Measurements from ENCODE around the gene CRTAC1.
A peak's percentile ranks its signal among the peaks of the same experiment; 100 is the strongest.

Gene CRTAC1

DNA sequence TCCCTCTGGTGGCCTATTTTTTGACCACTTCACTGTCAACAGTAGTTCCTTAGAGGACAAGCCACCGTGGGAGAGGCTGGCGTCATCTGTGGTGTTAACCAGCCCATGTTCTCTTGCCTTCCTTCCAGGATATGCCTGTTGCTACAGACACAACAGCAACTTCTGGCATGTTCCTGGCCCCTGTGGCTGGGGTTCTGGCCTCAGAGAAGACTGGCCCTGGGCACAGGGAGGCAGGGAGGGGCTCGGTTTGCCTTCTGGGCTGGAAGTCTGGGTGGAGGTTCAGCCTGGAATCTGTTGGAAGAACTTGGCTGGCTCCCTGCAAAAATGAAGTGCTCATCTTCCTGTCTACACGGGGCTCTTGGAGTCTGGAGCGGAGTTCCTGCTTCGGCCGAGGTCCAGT is 155.0 kb downstream of the CRTAC1 start:
- no peak for DNase-seq (ENCODE audit: low read depth in 4 of 4, low spot score in 1 of 4)

DNA sequence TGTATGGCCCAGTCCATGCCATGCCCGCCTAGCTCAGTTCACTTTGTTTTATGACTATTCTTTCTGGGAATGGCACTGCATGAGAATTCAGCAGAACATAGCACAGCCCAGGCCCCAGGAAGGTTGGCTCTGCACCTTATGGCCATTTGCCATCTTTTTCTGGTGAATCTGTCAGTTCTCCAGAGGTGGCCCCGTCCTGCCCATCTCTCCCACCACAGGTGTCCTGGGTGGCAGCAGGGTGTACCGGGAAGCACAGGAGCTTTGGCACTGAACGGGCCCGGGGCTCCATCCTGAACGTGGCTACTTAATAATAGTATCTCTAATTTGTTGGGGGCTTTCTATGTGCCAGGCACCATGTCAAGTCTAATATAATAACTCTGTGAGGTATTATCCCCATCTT is 156.1 kb downstream of the CRTAC1 start:
- no peak for DNase-seq (ENCODE audit: low read depth in 4 of 4, low spot score in 1 of 4)

DNA sequence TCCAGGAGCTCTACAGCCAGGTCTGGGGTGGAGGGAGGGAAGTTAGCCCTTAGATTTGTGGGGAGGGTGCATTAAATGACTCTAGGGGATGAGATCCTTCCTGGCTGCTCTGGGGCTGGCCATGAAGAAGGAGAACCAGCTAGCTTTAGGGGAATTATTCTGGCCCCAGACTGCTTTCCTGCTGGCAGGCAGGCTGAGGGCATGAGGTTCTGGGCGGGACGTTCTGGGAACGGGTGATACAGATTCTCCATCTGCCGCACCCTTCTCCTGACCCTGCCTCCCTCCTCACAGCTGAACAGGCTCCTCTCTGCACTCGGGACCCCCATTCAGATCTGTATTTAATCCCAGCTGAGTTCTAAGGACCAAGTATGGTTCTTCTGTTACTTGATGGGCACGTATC is 156.9 kb downstream of the CRTAC1 start:
- DNase-seq (ENCODE audit: low read depth in 4 of 4, low spot score in 1 of 4): no peak

DNA sequence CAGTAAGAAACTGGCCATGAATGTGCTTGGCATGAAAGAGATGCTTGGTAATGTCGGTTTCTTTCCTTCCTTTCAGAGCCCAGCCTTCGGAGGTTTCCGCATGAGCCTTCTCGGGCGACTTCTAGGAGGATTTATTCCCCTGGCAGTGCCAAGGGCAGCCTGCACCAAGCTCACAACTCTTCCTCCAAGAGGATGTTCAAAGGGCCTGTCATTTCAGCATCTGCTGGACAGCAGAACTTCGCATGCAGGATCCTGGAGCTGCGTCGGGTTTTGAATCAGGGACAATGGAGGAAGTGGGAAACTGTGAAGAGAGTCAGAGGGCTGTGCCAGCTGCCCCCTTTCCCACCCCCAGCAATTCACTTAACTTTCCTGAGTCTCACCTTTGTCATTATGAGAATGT is 159.4 kb downstream of the CRTAC1 start:
- no peak for DNase-seq (ENCODE audit: low read depth in 4 of 4, low spot score in 1 of 4)

DNA sequence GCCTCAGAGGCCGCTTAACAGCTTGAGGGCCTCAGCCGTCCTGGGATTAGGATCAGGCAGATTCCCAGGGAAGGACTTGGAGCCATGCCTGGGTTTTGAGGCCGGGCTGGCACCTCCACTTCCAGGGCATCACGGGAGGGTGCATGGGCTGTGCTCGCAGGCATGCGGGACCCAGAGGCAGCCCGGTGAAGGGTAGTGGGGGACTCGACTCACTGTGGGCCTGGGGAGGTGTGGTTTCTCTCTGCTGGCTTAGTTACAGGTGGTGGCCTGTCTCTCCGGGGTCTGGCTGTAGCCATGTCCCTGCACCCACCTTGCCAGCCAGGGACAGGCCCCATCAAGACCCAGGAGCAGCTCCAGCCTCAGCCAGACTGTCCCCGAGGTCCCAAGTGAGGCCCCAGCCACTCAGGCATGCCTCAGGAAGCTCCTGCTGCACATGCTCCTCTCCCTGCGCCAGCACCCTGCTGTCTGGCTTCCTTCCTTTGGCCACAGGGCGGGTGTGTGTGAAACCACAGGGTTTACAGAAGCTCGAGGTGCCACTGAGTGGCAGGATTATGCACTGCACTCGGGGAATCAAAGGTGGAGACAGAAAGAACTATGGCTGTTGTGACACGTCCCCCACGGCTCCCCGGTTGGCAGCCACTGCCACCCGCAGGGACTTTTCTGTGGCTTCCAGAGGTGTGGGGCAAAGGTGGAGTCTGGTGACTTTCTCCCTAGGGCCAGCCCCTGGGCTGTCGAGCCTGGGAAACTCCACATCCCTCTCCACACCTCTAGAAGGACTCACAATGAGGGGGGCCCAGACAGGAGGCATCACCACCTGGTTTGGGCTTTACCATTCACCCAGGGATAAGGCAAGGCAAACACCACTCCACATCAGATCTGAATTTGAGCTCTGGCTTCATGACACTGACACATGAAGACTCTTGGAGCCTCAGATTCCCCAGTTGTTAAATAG is 161.1 kb downstream of the CRTAC1 start:
- DNase-seq (ENCODE audit: low read depth in 4 of 4, low spot score in 1 of 4): peak; percentile 43 to 76 (median 62)

DNA sequence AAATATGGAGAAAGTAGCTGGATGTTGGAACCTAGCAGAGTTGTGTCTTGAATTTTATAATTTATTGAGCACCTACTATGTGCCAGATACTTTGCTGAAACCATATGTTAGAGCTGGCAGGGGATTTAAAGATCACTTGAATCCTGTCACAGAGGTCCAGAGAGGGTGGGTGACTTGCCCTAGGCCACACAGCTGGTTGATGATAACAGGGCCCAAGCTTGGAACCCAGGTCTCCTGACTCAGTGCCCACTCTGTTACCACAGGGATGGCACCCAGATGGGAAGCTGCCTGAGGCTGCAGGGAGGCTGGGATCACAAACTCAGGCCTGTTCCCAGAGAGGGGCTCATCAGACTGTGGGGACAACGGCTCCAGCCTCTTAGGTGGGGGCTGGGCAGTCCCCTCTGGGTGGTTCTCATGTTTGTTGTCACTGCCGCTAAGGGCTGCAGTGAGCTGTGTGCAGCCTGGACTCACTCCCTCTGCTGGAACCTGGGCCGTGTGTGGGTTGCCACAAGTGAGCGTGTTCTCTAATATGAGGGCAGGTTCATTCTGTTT is 162.2 kb downstream of the CRTAC1 start:
- no peak for DNase-seq (ENCODE audit: low read depth in 4 of 4, low spot score in 1 of 4)

DNA sequence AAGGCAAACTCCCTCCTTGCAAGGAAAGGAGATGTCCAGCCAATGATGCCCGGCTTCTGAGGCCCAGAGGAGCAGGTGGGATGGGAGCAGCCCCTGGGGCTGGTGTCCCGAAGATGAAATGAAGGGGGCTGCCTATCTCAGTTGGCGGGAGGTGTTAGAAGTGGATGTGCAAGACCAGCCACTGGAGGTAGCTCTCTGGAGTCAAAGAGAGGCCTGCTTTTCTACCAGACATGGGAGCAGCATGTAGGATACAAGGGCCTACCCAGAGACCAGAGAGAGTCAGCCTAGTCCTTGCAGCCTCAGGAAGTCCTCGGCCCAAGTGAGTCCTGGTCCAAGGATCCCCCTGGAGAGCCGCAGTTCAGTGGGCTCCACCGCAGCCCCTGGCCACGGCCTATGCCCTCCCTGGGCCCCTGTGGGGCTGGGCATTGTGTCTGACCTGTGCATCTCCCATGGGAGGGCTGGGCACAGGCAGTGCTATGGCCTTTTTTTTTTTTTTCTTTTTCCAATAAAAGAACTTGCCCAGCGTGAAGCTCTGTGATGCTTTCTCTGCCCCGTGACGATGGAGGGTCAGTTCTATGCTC is 163.1 kb downstream of the CRTAC1 start:
- no peak for DNase-seq (ENCODE audit: low read depth in 4 of 4, low spot score in 1 of 4)

DNA sequence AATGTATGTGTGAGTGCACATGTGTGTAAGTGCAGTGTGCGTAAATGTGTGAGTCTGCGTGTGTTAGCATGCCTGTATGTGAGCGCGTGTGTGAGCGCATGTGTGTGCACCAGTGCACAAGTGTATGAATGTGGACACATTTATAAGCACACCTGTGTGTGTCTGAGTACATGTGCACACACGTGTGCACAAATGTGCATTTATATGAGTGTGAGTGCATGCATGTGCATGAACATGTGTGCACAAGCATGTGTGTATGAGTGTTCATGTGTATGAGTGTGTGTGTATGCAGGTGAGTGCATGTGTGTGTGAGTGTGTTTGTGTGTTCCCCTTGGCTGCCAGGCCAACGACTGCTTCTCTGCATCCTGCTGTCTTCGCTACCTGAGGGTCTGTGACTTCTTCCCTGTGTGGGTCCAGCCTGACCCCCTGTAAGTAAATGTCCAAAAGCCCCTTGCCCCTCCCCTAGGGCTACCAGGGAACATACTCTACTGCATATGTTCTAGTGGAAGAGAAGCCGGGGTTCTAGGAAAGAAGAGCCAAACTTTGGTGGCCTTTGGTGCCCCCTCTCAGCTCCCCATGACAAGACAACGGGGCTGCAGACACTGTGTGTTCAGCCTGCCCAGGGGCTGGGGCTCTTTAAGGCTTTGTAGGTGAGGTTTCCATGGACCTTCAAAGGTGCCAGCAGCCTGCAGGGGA is 163.7 kb downstream of the CRTAC1 start:
- DNase-seq (ENCODE audit: low read depth in 4 of 4, low spot score in 1 of 4): no peak

DNA sequence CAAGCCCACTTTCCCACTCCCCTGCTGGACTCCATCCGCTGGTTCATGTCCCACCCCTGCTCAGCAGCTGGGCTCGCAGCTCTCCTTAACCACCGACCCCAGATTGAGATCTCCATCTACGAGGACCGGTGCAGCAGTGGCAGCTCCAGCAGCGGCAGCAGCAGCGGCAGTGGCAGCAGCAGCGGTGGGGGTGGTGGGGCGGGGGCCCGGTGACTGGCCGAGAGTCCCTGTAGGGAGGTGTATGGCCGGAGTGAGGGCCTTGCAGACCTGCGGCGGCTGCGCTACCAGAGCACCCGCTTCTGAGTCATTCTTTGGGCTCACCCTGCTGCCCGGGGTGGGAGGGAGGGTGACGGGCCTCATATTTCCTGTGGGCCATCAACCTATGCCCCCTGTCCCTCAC is 164.9 kb downstream of the CRTAC1 start:
- no peak for DNase-seq (ENCODE audit: low read depth in 4 of 4, low spot score in 1 of 4)

DNA sequence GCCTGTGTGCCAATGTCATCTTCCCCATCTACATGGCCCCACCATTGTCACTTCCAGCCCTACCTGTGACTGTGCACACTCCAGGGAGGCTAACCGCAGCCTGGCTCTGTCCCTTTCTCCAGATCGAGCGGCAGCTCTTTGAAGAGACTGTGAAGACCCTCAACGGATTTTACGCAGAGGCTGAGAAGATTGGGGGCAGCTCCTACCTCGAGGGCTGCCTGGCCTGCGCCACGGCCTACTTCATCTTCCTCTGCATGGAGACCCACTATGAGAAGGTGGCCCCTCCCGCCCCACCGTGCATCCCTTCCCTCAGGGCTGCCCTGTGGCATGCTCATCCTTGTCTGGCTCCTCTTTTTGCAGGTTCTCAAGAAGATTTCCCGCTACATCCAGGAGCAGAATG is 166.6 kb downstream of the CRTAC1 start:
- no peak for DNase-seq (ENCODE audit: low read depth in 4 of 4, low spot score in 1 of 4)

DNA sequence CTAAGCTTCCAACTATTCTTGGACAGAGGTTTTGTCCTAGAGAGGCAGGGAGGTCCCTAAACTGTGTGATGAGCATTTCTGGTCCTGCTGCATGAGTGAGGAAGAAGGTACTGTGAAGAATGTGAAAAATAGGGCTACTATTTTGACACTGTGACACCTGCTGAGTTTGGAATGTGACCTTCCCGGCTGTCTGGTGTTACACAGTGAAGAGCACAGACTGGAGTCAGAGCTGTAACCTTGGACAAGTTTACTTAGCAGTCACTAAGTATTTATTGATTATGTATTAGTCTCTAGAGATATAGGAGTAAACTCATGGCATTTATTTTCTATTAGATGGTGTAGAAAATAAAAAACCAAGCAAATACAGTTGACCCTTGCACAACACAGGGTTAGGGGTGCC is 168.5 kb downstream of the CRTAC1 start:
- DNase-seq (ENCODE audit: low read depth in 4 of 4, low spot score in 1 of 4): no peak

DNA sequence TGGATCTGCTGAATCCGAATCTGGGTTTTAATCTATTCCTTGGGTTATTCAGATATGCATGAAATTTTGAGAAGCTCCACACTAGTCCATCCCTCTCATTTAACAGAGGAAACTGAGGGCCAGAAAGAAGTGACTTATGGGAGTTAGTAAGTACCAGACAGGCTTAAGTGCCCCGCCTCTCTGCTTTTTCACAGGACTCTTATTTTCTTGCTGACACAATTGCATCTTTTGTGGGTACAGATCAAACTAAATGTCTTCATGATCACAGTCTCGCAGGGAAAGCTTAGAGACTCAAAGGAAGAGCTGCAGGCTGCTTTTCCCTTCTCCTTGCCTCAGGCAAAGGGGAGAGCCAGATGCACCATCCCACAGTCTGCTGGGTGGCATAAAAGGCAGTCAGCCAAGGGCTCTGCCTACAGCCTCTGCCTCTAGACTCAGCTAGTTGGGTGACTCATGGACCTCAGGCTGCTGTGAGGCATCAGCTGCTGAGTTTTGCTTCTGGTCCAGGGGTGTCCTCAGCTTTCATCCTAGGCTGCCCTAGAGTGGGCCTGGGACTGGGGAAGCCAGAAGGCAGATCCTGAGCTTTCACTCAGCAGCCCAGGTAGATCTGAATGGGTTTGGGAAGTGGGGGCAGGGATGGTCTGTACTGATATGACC is 169.2 kb downstream of the CRTAC1 start:
- no peak for DNase-seq (ENCODE audit: low read depth in 4 of 4, low spot score in 1 of 4)

DNA sequence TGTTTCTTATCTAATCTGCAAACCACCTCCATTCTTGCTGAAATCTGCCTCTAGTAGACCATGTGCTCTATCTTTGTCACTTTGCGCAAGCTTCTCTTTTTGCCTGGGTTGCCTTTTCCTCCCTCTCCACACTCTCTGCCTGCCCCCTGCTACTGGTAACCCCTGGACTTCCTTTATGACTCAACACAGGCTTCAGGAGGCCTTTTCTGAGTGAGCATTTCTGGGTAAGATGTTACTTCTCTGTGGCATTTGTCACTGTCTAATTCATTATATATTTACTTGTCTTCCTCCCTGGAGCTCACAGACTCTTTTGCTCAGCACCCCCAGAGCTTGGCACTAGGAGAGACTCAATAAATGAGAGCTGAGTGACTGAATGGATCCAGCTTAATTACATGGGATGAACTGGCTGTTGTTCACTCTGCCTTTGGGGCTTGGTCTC is 172.4 kb downstream of the CRTAC1 start:
- DNase-seq (ENCODE audit: low read depth in 4 of 4, low spot score in 1 of 4): no peak

DNA sequence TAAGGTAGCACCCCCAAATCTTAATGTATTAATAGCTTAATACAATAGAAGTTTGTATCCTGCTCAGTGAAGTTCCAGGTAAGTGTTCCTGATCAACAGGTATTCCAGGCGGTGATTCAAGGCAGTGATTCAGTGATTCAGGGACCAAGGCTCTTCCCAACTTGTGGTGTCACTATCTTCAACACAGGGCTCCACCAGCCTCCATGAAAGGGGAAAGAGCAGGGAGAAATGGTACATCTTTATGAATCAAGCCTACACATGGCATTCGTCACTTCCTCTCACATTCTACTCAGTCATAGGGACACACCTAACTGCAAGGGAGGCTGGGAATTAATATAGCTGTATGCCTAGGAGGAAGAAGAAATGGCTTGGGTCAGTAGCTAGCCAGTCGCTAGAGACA is 175.7 kb downstream of the CRTAC1 start:
- no peak for DNase-seq (ENCODE audit: low read depth in 4 of 4, low spot score in 1 of 4)

DNA sequence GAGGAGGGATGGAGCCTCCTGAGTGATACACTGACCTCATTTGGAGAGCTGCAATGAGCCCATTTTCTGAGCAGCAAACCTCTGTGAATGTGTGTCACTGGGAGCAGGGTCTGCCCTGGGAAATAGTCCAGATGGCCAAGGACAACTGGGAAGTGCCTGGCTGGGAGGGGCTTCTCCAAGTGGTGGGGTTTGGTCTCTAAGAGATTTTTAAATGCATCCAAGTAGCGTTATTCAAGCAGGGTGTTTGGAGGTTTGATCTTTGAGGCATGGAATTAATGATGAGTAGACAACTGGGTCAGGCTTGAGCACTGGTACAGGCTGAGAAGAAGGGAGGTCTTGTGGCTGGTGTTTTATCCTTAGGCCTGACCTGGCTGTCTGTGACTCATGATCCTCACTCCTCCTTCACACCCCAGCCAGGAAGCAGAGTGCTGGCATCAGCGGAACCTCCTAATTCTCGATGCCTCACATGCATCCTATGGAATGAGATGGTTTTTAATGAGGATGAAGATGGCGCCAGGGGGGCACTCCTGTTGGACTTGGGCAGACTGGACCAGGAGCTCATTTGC is 177.5 kb downstream of the CRTAC1 start:
- no peak for DNase-seq (ENCODE audit: low read depth in 4 of 4, low spot score in 1 of 4)

DNA sequence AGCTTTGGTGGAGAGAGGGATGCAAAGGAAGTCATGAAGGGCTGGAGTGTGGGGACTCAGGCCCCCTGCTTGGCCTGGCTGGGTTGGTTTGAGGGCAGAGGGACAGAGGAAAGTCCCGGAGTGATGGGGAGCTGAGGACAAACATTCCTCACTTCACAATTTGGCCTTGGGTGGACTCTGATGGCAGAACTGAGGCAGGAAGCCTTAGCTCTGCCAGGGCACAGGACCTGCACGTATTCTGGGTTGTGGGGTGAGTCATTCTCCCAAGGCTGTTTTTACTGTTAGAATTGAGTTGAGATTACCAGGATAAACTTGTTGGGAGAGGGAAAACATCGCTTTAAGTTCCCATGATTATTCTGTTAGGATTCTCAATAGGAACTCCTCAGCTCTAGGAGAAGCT is 178.1 kb downstream of the CRTAC1 start:
- DNase-seq (ENCODE audit: low read depth in 4 of 4, low spot score in 1 of 4): no peak

DNA sequence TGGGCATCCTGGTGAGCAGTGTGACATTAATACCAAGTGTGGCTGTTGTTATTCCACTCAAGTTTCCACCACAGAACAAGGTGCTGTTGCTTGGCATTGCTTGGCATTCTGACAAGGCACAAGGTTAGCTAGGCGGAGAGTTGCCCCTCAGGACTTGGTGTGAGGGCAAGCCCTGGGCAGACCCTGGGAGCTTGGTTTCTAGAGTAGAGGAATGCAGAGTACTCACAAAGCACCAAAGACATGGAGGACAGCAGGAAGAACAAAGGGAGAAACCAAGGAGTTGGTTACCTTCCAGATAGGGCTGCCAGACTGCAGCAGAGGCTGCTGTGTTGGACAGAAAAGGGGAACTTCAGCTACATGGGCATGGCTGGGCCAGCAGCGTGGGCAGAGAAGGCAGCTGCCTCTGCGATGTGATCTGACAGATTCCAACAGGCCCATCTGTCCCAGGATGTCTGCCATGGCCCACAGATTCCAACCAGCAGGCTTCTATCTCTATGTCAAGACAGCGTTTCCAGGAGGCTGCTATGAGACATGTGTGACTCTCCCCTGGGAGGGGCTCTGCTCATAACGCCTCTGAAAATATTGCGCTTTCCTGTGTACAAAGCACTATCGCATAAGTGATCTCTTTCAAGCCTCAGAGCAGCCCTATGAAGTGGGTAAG is 178.9 kb downstream of the CRTAC1 start:
- DNase-seq (ENCODE audit: low read depth in 4 of 4, low spot score in 1 of 4): no peak

DNA sequence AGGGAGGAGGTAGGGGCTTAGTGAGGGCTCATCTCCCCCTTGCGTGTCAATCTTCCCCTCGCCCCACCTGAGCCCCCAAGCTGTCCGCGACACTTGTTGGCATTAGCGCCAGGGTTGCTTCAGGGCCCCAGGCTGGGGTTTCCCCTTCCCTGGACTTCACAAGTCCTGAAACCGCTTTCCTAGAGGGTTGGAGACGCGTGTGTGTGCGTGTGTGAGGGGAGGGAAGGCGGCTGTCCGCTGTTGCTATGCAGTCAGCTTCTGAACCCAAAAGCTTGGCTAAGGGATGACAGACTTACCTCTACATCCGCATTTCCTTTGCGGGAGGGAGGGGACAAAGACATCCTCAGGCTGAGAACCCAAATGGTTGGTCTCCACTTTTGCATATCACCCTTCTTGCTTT is 180.0 kb downstream of the CRTAC1 start:
- DNase-seq (ENCODE audit: low read depth in 4 of 4, low spot score in 1 of 4): no peak

DNA sequence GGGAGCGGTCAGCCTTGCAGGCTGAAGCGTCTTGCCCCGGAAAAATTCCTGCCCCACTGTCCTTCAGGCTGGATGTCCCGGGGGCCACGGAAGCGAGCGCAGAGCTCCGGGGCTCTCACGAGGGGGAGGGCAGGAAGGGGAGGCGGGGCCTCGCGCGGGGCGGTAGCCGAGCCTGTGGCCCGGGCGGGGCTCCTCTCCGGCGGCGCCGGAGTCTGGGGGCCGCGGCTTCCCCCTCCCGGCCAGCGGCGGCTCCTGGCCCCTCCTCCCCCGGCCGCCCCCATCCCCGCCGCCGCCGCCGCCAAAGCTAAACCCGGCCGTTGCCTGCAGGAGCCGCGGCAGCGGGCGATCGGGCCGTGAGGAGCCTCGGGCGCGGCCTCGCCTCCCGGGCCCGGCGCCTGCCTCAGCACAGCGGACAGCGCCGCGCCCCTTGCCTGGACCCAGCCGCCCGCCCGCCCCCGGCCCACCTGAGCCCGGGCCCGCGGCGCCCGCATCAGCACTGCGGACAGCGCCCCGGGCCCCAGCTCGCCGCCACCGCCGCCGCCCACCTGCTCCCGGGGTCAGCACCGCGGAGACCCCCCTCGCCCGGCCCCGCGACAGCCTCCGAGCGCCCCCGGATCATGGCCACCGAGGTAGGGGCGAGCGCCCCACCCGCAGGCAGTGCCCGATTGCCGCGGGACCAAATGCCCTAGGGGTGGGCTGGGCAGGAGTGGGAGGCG is 180.6 kb downstream of the CRTAC1 start, which contains the start of gene GOLGA7B:
Gene GOLGA7B (plus strand): TSS at position 157 of the 716 bp plus-strand sequence. CDS start 461 bp downstream, at position 618.
- peak in 2 of 4 experiments; percentile 28 to 39 for DNase-seq (ENCODE audit: low read depth in 4 of 4, low spot score in 1 of 4)
